Lung (tissue), 12 donors: ENCODE data around the gene ITPR1. TPM values are rescaled to one million over a fixed set of nuclear protein-coding genes. Genes with fewer than 3 reads are reported as not detected.

ENCODE experiments used
- ATAC-seq: fragments of 200-7000 bp; cut with Tn5 transposase; one replicate; pipeline ENCODE4 v1.9.1; 2020; ENCODE audit warnings: moderate number of reproducible peaks; ENCODE audit not compliant: insufficient read depth, low FRiP score
- DNase-seq, 3 donors: peaks; one replicate each; pipeline ENCODE4 v3.0.0-alpha.2; 2013 to 2017
- H3K27ac ChIP-seq, 2 donors: one replicate each; pipeline ENCODE4 v1.5.1; 2013; ENCODE audit warnings: mild to moderate bottlenecking in 2 of 2, moderate library complexity in 2 of 2, control low read depth in 1 of 2, inconsistent platforms in 1 of 2, low read depth in 1 of 2, low read length in 1 of 2
- H3K27me3 ChIP-seq, 3 donors: one replicate each; pipeline ENCODE4 v1.5.1; 2013; ENCODE audit warnings: low read length in 2 of 3; ENCODE audit not compliant: control insufficient read depth in 3 of 3, insufficient read depth in 3 of 3
- H3K36me3 ChIP-seq, 4 donors: one replicate each; pipeline ENCODE4 v1.5.1; 2013; ENCODE audit warnings: low read length in 4 of 4, mild to moderate bottlenecking in 1 of 4, moderate library complexity in 1 of 4; ENCODE audit not compliant: control insufficient read depth in 4 of 4, insufficient read depth in 4 of 4
- H3K4me1 ChIP-seq, 5 donors: one replicate each; pipeline ENCODE4 v1.5.1; 2013; ENCODE audit warnings: low read length in 5 of 5, mild to moderate bottlenecking in 2 of 5, moderate library complexity in 1 of 5; ENCODE audit not compliant: control insufficient read depth in 5 of 5, insufficient read depth in 5 of 5
- H3K4me3 ChIP-seq: one replicate; pipeline ENCODE4 v1.5.1; 2013; ENCODE audit warnings: mild to moderate bottlenecking, control low read depth, moderate library complexity
- H3K9ac ChIP-seq, 2 donors: one replicate each; pipeline ENCODE4 v1.5.1; 2013; ENCODE audit warnings: low read length in 2 of 2, control low read depth in 1 of 2; ENCODE audit not compliant: insufficient read depth in 1 of 2
- H3K9me3 ChIP-seq, 4 donors: one replicate each; pipeline ENCODE4 v1.5.1; 2013; ENCODE audit warnings: low read length in 3 of 4, mild to moderate bottlenecking in 1 of 4, moderate library complexity in 1 of 4; ENCODE audit not compliant: control insufficient read depth in 4 of 4, insufficient read depth in 3 of 4
- WGBS, 2 donors: extraction: QIAGEN DNeasy Blood & Tissue Kit; methylation state at CpG; one replicate each; pipeline ENCODE4 v1.1.7; 2013; 5-methylcytosine and 5-hydroxymethylcytosine counted together
- polyA plus RNA-seq, 2 donors: library from polyadenylated mRNA; stranded (reverse); fragments of 200-250 nt; gene quantifications; one replicate each; pipeline ENCODE4 v1.2.1, GENCODE V29; 2013
- total RNA-seq, 2 donors: library from RNA; depleted of rRNA in 1 of 2; stranded (reverse); fragments of >200 nt in 1 of 2; gene quantifications; one replicate each; pipeline ENCODE4 v1.2.1, GENCODE V29; 2014 to 2021
- TF ChIP-seq, protein P1 (sequence below): IDR thresholded peaks from 2 replicates; pipeline ENCODE4 v1.5.1; 2012; ENCODE audit warnings: mild to moderate bottlenecking; ENCODE audit errors: control extremely low read depth, extremely low read depth
- donor health status: control.
- donor health status: control.
- donor health status: Bipolar disorder and iron deficiency.
- donor health status: healthy.
- donor health status: DM: yes; HTN: yes; CAD: no.

The ITPR1 gene
- total and polyA plus RNA-seq, 4 donors, result 12.4 to 152 (median 44.1) TPM

DNA sequence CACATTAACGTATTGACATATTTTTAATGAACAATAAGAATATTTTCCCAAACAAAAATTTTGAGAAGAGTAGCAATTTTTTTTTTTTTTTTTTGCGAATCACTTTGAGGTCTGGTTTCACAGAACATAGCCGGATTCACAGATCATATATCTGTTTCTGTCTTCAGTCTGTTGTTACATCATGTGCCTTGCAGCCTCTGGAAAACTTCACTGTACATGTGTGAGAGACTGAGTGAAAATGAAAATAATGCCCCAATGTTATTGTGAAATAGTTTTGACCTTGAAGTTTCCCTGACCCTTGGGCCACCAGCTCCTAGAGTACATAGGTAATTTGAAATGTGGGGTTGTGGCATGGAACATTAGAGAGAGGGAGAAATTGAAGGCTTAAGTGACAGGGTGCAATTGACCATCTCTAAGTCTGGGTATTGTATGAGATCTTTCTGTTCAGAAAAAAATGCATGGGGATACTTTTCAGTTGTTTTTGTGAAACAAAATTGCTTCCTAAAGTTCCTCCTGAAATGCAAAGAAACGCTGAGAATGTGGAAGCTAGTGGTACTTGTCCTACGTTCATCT lies 14.0 kb downstream of the ITPR1 start:
- peaks cover 4 to 65% (median 28%) of the 10 kb centered on the region in 5 donors for H3K4me1 ChIP-seq
- ATAC-seq, result no peak
- peak overlapping the region; percentile 26 to 33 for H3K9ac ChIP-seq
- no peaks in the 10 kb centered on the region for H3K9me3 ChIP-seq
- whole genome bisulfite sequencing, 2 donors, result 45 to 56% methylated on average over 5 of the region's 5 CpGs
- no peaks in the 10 kb centered on the region for H3K27me3 ChIP-seq
- H3K27ac ChIP-seq, result no peak overlapping the region
- TF ChIP-seq, protein P1, sequence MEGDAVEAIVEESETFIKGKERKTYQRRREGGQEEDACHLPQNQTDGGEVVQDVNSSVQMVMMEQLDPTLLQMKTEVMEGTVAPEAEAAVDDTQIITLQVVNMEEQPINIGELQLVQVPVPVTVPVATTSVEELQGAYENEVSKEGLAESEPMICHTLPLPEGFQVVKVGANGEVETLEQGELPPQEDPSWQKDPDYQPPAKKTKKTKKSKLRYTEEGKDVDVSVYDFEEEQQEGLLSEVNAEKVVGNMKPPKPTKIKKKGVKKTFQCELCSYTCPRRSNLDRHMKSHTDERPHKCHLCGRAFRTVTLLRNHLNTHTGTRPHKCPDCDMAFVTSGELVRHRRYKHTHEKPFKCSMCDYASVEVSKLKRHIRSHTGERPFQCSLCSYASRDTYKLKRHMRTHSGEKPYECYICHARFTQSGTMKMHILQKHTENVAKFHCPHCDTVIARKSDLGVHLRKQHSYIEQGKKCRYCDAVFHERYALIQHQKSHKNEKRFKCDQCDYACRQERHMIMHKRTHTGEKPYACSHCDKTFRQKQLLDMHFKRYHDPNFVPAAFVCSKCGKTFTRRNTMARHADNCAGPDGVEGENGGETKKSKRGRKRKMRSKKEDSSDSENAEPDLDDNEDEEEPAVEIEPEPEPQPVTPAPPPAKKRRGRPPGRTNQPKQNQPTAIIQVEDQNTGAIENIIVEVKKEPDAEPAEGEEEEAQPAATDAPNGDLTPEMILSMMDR, result no peak
- no peak overlapping the region for H3K4me3 ChIP-seq
- DNase-seq, result peak in 2 of 3 donors; percentile 78 to 90
- no peaks in the 10 kb centered on the region for H3K36me3 ChIP-seq

DNA sequence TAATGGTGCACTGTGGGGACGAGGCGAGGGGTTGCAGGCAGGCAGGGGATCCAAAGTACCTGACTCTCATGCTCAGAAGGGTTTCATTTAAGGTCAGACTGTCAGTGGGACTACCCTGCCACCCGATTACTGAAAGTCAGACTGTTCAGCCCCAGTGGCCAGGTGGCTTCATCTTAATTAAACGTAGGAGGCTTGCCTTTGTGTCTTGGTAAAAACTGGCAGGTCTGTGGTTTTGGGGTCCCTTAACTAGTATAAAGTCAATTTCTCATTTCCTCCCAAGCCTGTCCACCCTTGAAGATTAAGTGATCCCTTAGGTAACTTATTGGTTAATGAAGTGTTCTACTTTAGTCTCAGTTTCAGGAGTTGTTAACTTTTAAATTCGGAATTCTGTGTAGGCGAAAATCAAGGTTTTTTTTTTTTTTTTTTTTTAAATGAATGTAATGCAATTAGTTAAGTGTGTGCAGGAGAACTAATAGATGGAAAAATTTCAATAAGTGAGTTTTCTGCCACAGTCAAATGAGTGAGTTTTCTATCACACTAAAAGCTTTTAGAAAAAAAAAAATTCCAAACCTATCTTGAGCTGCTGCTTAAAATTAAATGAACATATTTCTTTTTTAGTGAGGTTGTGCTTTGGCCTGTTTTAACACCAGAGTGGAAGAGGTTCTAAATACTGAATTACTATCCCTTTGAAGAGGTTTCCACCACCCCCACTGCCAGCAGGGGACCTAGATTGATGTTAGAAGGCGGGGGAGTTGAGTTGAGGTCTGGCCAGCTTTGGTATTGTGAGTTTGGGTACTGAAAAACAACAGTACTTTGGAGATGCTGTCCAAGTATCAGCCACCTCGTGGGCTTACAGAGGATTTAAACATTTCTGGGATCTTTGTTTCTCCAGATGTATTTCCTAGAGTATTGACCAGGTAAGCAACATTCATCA lies 15.2 kb downstream of the ITPR1 start:
- H3K9me3 ChIP-seq, result no peaks in the 10 kb centered on the region
- ATAC-seq (no peak), DNase-seq (peak in 1 of 3 donors; percentile 31)
- H3K4me1 ChIP-seq, result peaks cover 4 to 67% (median 25%) of the 10 kb centered on the region in 5 donors
- H3K9ac ChIP-seq, result peak overlapping the region in 1 of 2 donors; percentile 0
- WGBS, 2 donors, result 72 to 73% methylated on average over 8 of the region's 8 CpGs
- no peaks in the 10 kb centered on the region for H3K36me3 ChIP-seq
- H3K27me3 ChIP-seq, result no peaks in the 10 kb centered on the region
- TF ChIP-seq, protein P1, result no peak
- H3K27ac ChIP-seq, result no peak overlapping the region
- no peak overlapping the region for H3K4me3 ChIP-seq

DNA sequence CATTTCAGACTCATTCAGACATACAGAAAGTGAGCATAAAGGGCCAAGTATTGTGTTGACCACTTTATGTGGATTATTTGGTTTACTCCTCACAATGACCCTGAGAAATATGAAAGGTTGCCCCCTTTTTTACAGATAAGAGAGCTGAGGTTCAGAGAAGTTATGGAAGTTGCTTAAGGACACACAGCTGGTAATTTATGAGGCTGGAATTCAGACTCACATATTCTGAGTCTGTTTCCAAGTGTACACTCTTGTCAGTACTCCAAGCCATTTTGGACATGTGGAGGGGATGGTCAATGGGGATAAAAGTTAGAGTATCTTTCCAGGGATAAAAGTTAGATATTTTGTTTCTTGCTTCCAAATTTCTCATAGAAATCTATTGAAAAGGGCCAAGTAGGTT lies 15.9 kb downstream of the ITPR1 start:
- DNase-seq, result no peak
- Histone ChIP-seq H3K27ac (no peak overlapping the region), H3K9me3 (no peaks in the 10 kb centered on the region), H3K9ac (no peak overlapping the region), H3K36me3 (no peaks in the 10 kb centered on the region), H3K27me3 (no peaks in the 10 kb centered on the region), H3K4me1 (peaks cover 4 to 60% (median 23%) of the 10 kb centered on the region in 5 donors), H3K4me3 (no peak overlapping the region)
- TF ChIP-seq, protein P1, result no peak
- no peak for ATAC-seq
